HFF-Myc (cell line): ENCODE results near the gene MCTP1.

Experiments used
- DNase-seq: peaks from one replicate; pipeline ENCODE4 v3.0.0-alpha.2; 2011; ENCODE audit warnings: low read depth; ENCODE audit errors: extremely low read depth
- H3K4me3 ChIP-seq: replicated peaks from 2 replicates; pipeline ENCODE4 v1.5.1; 2011; ENCODE audit warnings: low read depth, mild to moderate bottlenecking, control low read depth, low read length
- TF ChIP-seq, protein P1 (sequence below): IDR thresholded peaks from 2 replicates; pipeline ENCODE4 v1.5.1; 2012; ENCODE audit warnings: mild to moderate bottlenecking, low read depth, low read length, control low read depth; ENCODE audit errors: missing control alignments

The MCTP1 gene

DNA sequence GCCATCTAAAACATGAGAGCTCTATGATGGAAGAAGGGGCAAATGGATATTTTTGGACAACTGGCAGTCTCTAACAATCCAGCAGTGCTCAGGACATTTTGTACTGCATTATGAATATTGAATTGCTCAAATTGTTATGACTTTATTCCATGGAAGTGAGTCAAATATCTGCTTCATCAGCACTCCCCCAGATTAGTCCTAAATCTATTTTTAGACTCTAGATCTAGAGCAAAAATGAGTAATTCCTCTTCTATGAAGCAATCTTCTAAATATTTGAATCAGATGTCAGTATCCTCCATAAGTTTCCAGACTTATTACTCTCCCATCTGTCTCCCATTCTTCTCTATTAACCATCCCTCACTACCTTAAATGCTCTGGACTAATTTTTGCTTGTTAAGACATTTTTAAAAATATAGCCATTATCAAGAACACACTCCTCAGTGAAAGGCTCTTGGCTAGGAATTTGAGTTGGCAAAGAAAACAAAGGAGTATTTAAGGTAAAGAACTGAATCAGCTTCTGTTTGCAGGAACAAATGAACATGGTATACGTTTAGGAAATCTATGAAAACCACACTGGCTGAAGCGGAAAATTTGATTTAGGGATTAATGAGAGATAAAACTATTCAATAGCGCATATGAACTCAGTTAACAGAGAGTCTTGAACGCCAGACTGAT, 300.9 kb downstream of the MCTP1 start:
- TF ChIP-seq, protein P1, sequence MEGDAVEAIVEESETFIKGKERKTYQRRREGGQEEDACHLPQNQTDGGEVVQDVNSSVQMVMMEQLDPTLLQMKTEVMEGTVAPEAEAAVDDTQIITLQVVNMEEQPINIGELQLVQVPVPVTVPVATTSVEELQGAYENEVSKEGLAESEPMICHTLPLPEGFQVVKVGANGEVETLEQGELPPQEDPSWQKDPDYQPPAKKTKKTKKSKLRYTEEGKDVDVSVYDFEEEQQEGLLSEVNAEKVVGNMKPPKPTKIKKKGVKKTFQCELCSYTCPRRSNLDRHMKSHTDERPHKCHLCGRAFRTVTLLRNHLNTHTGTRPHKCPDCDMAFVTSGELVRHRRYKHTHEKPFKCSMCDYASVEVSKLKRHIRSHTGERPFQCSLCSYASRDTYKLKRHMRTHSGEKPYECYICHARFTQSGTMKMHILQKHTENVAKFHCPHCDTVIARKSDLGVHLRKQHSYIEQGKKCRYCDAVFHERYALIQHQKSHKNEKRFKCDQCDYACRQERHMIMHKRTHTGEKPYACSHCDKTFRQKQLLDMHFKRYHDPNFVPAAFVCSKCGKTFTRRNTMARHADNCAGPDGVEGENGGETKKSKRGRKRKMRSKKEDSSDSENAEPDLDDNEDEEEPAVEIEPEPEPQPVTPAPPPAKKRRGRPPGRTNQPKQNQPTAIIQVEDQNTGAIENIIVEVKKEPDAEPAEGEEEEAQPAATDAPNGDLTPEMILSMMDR = no peak
- no peak for DNase-seq
- no peak overlapping the region for H3K4me3 ChIP-seq

DNA sequence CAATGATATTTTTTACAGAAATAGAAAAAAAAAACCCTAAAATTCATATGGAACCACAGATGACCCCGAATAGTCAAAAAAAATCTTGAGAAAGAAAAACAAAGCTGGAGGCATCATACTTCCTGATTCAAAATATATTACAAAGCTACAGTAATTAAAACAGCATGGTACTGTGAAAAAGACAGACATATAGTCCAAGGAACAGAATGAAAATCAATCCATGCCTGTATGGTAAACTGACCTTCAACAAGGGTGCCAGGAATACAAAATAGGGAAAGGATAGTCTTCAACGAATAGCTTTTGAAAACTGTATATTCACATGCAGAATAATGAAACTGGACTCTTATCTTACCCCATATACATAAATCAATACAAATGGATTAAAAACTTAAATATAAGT, 307.5 kb downstream of the MCTP1 start:
- no peak for DNase-seq
- TF ChIP-seq, protein P1 = no peak
- H3K4me3 ChIP-seq = no peak overlapping the region

DNA sequence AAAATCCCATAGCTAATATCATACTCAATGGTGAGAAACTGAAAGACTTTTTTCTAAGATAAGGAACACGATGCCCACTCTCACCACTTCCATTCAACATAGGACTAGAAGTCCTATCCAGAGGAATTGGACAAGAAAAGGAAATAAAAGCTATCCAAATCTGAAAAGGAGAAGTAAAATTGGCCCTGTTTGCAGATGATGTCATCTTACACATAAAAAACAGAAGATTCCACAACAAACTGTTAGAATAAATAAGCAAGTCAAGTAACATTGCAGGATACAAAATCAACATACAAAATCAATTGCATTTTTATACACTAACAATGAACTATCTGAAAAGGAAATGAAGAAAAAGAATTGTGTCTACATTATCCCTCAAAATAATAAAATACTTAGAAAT, 308.0 kb downstream of the MCTP1 start:
- TF ChIP-seq, protein P1 = no peak
- no peak overlapping the region for H3K4me3 ChIP-seq
- DNase-seq = no peak

DNA sequence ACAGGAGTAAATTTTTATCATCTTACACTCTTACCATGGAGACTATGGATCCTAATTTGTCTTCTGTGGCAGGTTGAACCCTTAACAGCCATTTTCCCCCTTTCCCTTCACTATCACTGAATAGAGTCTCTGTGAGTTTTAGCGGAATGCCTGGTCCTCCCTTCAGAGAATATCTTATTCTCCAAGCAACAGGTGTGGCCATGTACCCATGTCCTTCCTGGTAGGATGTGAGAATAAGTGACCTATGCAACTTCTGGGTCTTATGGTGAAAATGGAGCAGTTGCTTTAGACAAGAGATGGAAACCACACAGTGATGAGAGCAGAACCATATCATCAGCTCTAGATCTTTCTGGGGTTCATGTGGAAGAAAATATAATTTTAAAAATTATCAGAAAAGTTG, 312.6 kb downstream of the MCTP1 start:
- no peak overlapping the region for H3K4me3 ChIP-seq
- TF ChIP-seq, protein P1 = no peak
- DNase-seq = no peak

DNA sequence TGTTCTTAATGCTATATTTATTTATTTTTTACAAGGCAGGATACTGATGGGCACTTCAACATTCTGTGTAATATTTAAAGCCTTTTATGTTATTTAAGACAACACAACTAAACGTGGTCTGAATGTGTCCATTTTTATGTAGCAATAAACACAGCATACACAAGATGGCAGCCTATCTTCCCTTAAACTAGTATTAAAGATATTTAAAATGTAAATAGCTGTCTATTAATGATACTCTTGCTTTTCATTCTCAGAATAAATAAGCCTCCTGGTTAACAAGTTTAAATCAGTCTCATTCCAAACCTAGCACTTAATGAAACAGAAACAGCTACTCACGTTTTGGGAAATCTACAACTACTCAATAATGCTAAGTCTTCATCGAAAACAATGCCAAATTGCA, 315.7 kb downstream of the MCTP1 start:
- DNase-seq = no peak
- H3K4me3 ChIP-seq = no peak overlapping the region
- TF ChIP-seq, protein P1 = no peak

DNA sequence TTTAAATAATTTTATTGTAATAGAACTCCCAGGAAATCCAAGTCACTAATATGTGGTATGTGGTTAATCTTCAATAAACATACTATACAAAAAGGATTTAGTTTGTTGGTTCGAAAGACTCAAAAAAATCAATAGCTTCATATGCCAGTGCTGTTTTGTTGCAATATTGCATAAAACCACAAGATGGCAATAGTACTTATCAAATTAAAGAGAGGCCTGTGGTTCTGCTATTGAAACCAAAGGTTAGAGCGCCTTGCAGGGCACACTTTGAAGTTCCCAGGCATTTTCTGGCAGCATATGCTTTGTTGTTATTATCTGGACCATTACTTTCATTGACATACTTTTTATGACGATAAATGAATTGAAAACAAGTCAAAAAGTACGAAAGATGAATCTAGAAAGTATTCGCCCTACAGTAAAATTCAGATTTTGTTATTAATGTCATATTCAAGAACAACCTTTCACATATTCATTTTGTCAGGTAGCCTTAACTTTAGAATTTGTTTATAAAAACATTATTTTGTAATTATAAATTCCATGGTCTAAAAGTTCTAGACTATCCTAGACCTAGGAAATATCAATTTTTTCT, 316.3 kb downstream of the MCTP1 start:
- DNase-seq = peak; percentile 39
- no peak overlapping the region for H3K4me3 ChIP-seq
- TF ChIP-seq, protein P1 = peak; percentile 55
